ENCODE results near the gene FOSL1. TPM values are rescaled to one million over a fixed set of nuclear protein-coding genes. Genes with fewer than 3 reads are reported as not detected.

Gene FOSL1
- total RNA-seq, 1 donor from 2014 or later: 37.9 TPM

- H3K27me3 ChIP-seq (ENCODE audit: insufficient read depth, low read length): no peaks in the 10 kb centered on the region
- H3K27ac ChIP-seq (ENCODE audit: low read depth, low read length): no peak overlapping the region
- no peak for FAIRE-seq
- H3K4me2 ChIP-seq (ENCODE audit: low read length): no peak overlapping the region
- H4K20me1 ChIP-seq (ENCODE audit: insufficient read depth, low read length): peaks cover 41% of the 10 kb centered on the region
- peaks cover 36% of the 10 kb centered on the region for H3K79me2 ChIP-seq (ENCODE audit: insufficient read depth, low read length)
- Mint-ChIP-seq H3K36me3 (ENCODE audit: low read depth, unreplicated experiment) (peaks cover 14% of the 10 kb centered on the region), H3K27ac (ENCODE audit: unreplicated experiment) (no peak overlapping the region), H3K4me1 (ENCODE audit: low read depth, unreplicated experiment) (peaks cover 22% of the 10 kb centered on the region), H3K27me3 (ENCODE audit: low read depth, unreplicated experiment) (no peaks in the 10 kb centered on the region), H3K9me3 (ENCODE audit: unreplicated experiment) (no peaks in the 10 kb centered on the region), H3K4me3 (ENCODE audit: unreplicated experiment) (no peak overlapping the region)
- H3K4me3 ChIP-seq (ENCODE audit: insufficient read depth, low read depth, low read length): no peak overlapping the region
- TF ChIP-seq EZH2 (IDR thresholded peaks at IDR 0.05; ENCODE audit: insufficient read depth, low read length) (no peak), CTCF (IDR thresholded peaks at IDR 0.05; ENCODE audit: insufficient read depth, low read depth, low read length) (no peak)
- H3K4me1 ChIP-seq (ENCODE audit: insufficient read depth, low read length): peaks cover 46% of the 10 kb centered on the region
- no peak for DNase-seq (ENCODE audit: low read depth)
- peaks cover 14% of the 10 kb centered on the region for H3K36me3 ChIP-seq (ENCODE audit: insufficient read depth, low read length)
- H3K9ac ChIP-seq (ENCODE audit: low read length): no peak overlapping the region
- H2AFZ ChIP-seq (ENCODE audit: low read depth, low read length): no peak overlapping the region
- H3K9me3 ChIP-seq (ENCODE audit: insufficient read depth, low read depth, low read length): no peaks in the 10 kb centered on the region
Measured at GRCh38 chr11:65885231-65885630, 15.0 kb downstream of the FOSL1 start.

- Mint-ChIP-seq H3K4me1 (ENCODE audit: low read depth, unreplicated experiment) (peaks cover 16% of the 10 kb centered on the region), H3K4me3 (ENCODE audit: unreplicated experiment) (no peak overlapping the region), H3K9me3 (ENCODE audit: unreplicated experiment) (no peaks in the 10 kb centered on the region), H3K27me3 (ENCODE audit: low read depth, unreplicated experiment) (no peaks in the 10 kb centered on the region), H3K27ac (ENCODE audit: unreplicated experiment) (peak overlapping the region; percentile 27), H3K36me3 (ENCODE audit: low read depth, unreplicated experiment) (peaks cover 14% of the 10 kb centered on the region)
- Histone ChIP-seq H3K79me2 (ENCODE audit: insufficient read depth, low read length) (peaks cover 36% of the 10 kb centered on the region), H4K20me1 (ENCODE audit: insufficient read depth, low read length) (peaks cover 41% of the 10 kb centered on the region), H3K4me2 (ENCODE audit: low read length) (no peak overlapping the region), H3K9ac (ENCODE audit: low read length) (no peak overlapping the region), H3K36me3 (ENCODE audit: insufficient read depth, low read length) (peaks cover 14% of the 10 kb centered on the region), H3K4me1 (ENCODE audit: insufficient read depth, low read length) (peaks cover 40% of the 10 kb centered on the region), H3K27ac (ENCODE audit: low read depth, low read length) (no peak overlapping the region), H2AFZ (ENCODE audit: low read depth, low read length) (no peak overlapping the region), H3K27me3 (ENCODE audit: insufficient read depth, low read length) (no peaks in the 10 kb centered on the region), H3K9me3 (ENCODE audit: insufficient read depth, low read depth, low read length) (no peaks in the 10 kb centered on the region), H3K4me3 (ENCODE audit: insufficient read depth, low read depth, low read length) (no peak overlapping the region)
- FAIRE-seq (no peak), DNase-seq (ENCODE audit: low read depth) (no peak)
- TF ChIP-seq EZH2 (IDR thresholded peaks at IDR 0.05; ENCODE audit: insufficient read depth, low read length): no peak
- peak; percentile 89 for TF ChIP-seq CTCF (IDR thresholded peaks at IDR 0.05; ENCODE audit: insufficient read depth, low read depth, low read length)
Measured at GRCh38 chr11:65884716-65885092, 15.5 kb downstream of the FOSL1 start.

GRCh38 chr11:65883786-65884715 lies 16.1 kb downstream of the FOSL1 start:
- no peaks in the 10 kb centered on the region for H3K27me3 ChIP-seq (ENCODE audit: insufficient read depth, low read length)
- no peaks in the 10 kb centered on the region for H3K9me3 ChIP-seq (ENCODE audit: insufficient read depth, low read depth, low read length)
- H3K27ac Mint-ChIP-seq (ENCODE audit: unreplicated experiment): peak overlapping the region; percentile 27
- DNase-seq (ENCODE audit: low read depth): no peak
- H3K4me1 Mint-ChIP-seq (ENCODE audit: low read depth, unreplicated experiment): peaks cover 13% of the 10 kb centered on the region
- peaks cover 14% of the 10 kb centered on the region for H3K36me3 ChIP-seq (ENCODE audit: insufficient read depth, low read length)
- no peak overlapping the region for H3K4me2 ChIP-seq (ENCODE audit: low read length)
- peaks cover 14% of the 10 kb centered on the region for H3K36me3 Mint-ChIP-seq (ENCODE audit: low read depth, unreplicated experiment)
- H3K9ac ChIP-seq (ENCODE audit: low read length): no peak overlapping the region
- H2AFZ ChIP-seq (ENCODE audit: low read depth, low read length): no peak overlapping the region
- no peak overlapping the region for H3K4me3 ChIP-seq (ENCODE audit: insufficient read depth, low read depth, low read length)
- TF ChIP-seq CTCF (IDR thresholded peaks at IDR 0.05; ENCODE audit: insufficient read depth, low read depth, low read length) (no peak), EZH2 (IDR thresholded peaks at IDR 0.05; ENCODE audit: insufficient read depth, low read length) (no peak)
- H3K27ac ChIP-seq (ENCODE audit: low read depth, low read length): no peak overlapping the region
- peaks cover 36% of the 10 kb centered on the region for H3K79me2 ChIP-seq (ENCODE audit: insufficient read depth, low read length)
- no peaks in the 10 kb centered on the region for H3K9me3 Mint-ChIP-seq (ENCODE audit: unreplicated experiment)
- FAIRE-seq: no peak
- H3K27me3 Mint-ChIP-seq (ENCODE audit: low read depth, unreplicated experiment): no peaks in the 10 kb centered on the region
- peaks cover 35% of the 10 kb centered on the region for H3K4me1 ChIP-seq (ENCODE audit: insufficient read depth, low read length)
- peaks cover 41% of the 10 kb centered on the region for H4K20me1 ChIP-seq (ENCODE audit: insufficient read depth, low read length)
- H3K4me3 Mint-ChIP-seq (ENCODE audit: unreplicated experiment): peak overlapping the region; percentile 34
